Tibial artery (tissue), 4 donors: ENCODE measurements around the gene LMAN2L.

Experiments used
- DNase-seq, 2 donors: peaks; one replicate each; pipeline ENCODE4 v3.0.0-alpha.2; 2019
- H3K27ac ChIP-seq, 2 donors: fragments of 200-600 bp; sonication (generic) in 1 of 2; 1 replicate in 1 of 2; 2 replicates in 1 of 2; pipeline ENCODE4 v1.5.1; 2018 to 2019; ENCODE audit warnings: mild to moderate bottlenecking in 1 of 2
- H3K27me3 ChIP-seq, 2 donors: fragments of 200-600 bp; sonication (generic) in 1 of 2; one replicate each; pipeline versions ENCODE4 v1.5.1 to v1.6.0; 2016 to 2019
- H3K36me3 ChIP-seq, 3 donors: fragments of 200-600 bp; sonication (generic) in 2 of 3; one replicate each; pipeline ENCODE4 v1.5.1; 2016 to 2019; ENCODE audit warnings: mild to moderate bottlenecking in 2 of 3
- H3K4me1 ChIP-seq, 4 donors: fragments of 200-600 bp; sonication (generic) in 2 of 4; 1 replicate in 3 of 4; 2 replicates in 1 of 4; pipeline ENCODE4 v1.5.1; 2016 to 2019
- H3K4me3 ChIP-seq, 2 donors: fragments of 200-600 bp; sonication (generic) in 1 of 2; 1 replicate in 1 of 2; 2 replicates in 1 of 2; pipeline ENCODE4 v1.5.1; 2018 to 2019; ENCODE audit warnings: mild to moderate bottlenecking in 2 of 2
- H3K9me3 ChIP-seq, 3 donors: fragments of 200-600 bp; sonication (generic) in 1 of 3; one replicate each; pipeline ENCODE4 v1.5.1; 2016 to 2019
- CTCF ChIP-seq, 2 experiments: fragments of 200-600 bp in 1 of 2; fragments of 450-650 bp in 1 of 2; IDR thresholded peaks; one replicate each; pipeline ENCODE4 v1.5.1; 2017 to 2019; ENCODE audit warnings: antibody characterized with exemption in 2 of 2, mild to moderate bottlenecking in 1 of 2, moderate library complexity in 1 of 2
- intact Hi-C: fragments of 100-400 bp; cut with DNase I; formaldehyde crosslinking; loops from one replicate; pipeline ENCODE4 v1.15.0; 2023; ENCODE audit warnings: low total_unique reads

The LMAN2L gene

GRCh38 chr2:96726131-96726530, 13.7 kb downstream of the LMAN2L start:
- Histone ChIP-seq H3K4me3 (no peak overlapping the region), H3K27me3 (no peaks in the 10 kb centered on the region), H3K36me3 (peaks cover 32 to 69% (median 49%) of the 10 kb centered on the region in 3 donors), H3K4me1 (peaks cover 0 to 14% (median 2%) of the 10 kb centered on the region in 4 donors), H3K9me3 (no peaks in the 10 kb centered on the region), H3K27ac (no peak overlapping the region)
- intact Hi-C loops: no loop called here
- no peak for TF ChIP-seq CTCF (IDR thresholded peaks at IDR 0.05)
- no peak for DNase-seq

- Histone ChIP-seq H3K9me3 (no peaks in the 10 kb centered on the region), H3K4me3 (no peak overlapping the region), H3K27me3 (no peaks in the 10 kb centered on the region), H3K27ac (no peak overlapping the region), H3K4me1 (no peaks in the 10 kb centered on the region), H3K36me3 (peaks cover 9 to 69% (median 32%) of the 10 kb centered on the region in 3 donors)
- TF ChIP-seq CTCF (IDR thresholded peaks at IDR 0.05): no peak
- no peak for DNase-seq
- intact Hi-C loops: no loop called here
Observed at GRCh38 chr2:96716388-96716787, 23.5 kb downstream of the LMAN2L start.

GRCh38 chr2:96715658-96716057, 24.2 kb downstream of the LMAN2L start:
- Histone ChIP-seq H3K9me3 (no peaks in the 10 kb centered on the region), H3K27ac (no peak overlapping the region), H3K36me3 (peaks cover 16 to 72% (median 39%) of the 10 kb centered on the region in 3 donors), H3K27me3 (no peaks in the 10 kb centered on the region), H3K4me3 (no peak overlapping the region), H3K4me1 (no peaks in the 10 kb centered on the region)
- no peak for TF ChIP-seq CTCF (IDR thresholded peaks at IDR 0.05)
- intact Hi-C loops: no loop called here
- no peak for DNase-seq

GRCh38 chr2:96710985-96711384, 28.9 kb downstream of the LMAN2L start:
- TF ChIP-seq CTCF (IDR thresholded peaks at IDR 0.05): no peak
- Histone ChIP-seq H3K4me3 (no peak overlapping the region), H3K9me3 (no peaks in the 10 kb centered on the region), H3K36me3 (peaks cover 56 to 91% (median 76%) of the 10 kb centered on the region in 3 donors), H3K27me3 (no peaks in the 10 kb centered on the region), H3K27ac (no peak overlapping the region), H3K4me1 (no peaks in the 10 kb centered on the region)
- intact Hi-C loops: no loop called here
- no peak for DNase-seq

GRCh38 chr2:96703021-96703751, 36.7 kb downstream of the LMAN2L start:
- H3K27ac ChIP-seq: no peak overlapping the region
- intact Hi-C loops: no loop called here
- TF ChIP-seq CTCF (IDR thresholded peaks at IDR 0.05): no peak
- no peak overlapping the region for H3K4me3 ChIP-seq
- DNase-seq: peak in 1 of 2 donors; percentile 47
- H3K9me3 ChIP-seq: no peaks in the 10 kb centered on the region
- peaks cover 27 to 86% (median 50%) of the 10 kb centered on the region in 3 donors for H3K36me3 ChIP-seq
- H3K27me3 ChIP-seq: no peaks in the 10 kb centered on the region
- no peaks in the 10 kb centered on the region for H3K4me1 ChIP-seq
